ENCODE results near the gene ZNF500. TPM values are rescaled to one million over a fixed set of nuclear protein-coding genes. Genes with fewer than 3 reads are reported as not detected.

Gene ZNF500
- polyA plus RNA-seq, 2 of the 4 experiments (the other 2 are of a cell fraction) = 4.6 to 6.7 TPM

DNA sequence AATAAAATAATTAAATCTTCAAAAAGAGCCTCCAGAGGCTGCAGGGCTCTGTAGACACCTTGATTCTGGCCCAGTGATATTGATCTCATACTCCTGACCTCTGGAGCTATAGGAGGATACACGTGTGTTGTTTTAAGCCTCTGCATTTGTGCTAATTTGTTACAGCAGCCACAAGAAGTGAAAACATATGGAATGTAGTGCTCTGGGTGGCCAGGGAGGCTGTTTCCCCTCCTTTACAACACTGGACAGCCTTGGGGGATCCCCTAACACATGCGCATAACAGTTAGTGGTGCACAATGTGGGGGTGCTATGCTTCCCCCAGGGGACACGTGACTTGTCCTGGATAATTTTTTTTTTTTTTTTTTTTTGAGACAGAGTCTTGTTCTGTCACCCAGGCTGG is 4.7 kb upstream of the ZNF500 start:
- Histone ChIP-seq H3K4me1 (peaks cover 9% of the 10 kb centered on the region; the same call in 2 of the 3 replicates), H3K4me2 (no peak overlapping the region), H3K4me3 (no peak overlapping the region), H3K9me3 (no peaks in the 10 kb centered on the region), H3K27ac (no peak overlapping the region)
- ChIA-PET CTCF (interaction anchor here (0.7 to 1.3 kb wide), 4 partner anchors 10 to 185 kb away, joined by 3 to 4 read pairs (median 3); no protein-coding TSS in a partner anchor), POLR2A (no interaction called here)
- WGBS (ENCODE audit: missing lambda C conversion rate) = 64% methylated on average over 3 of the region's 3 CpGs
- ATAC-seq = no peak
- FAIRE-seq = no peak
- TF ChIP-seq, protein P1, sequence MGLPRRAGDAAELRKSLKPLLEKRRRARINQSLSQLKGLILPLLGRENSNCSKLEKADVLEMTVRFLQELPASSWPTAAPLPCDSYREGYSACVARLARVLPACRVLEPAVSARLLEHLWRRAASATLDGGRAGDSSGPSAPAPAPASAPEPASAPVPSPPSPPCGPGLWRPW (IDR thresholded peaks at IDR 0.05) = no peak
- no peak for TF ChIP-seq CHD2 (IDR thresholded peaks at IDR 0.05; ENCODE audit: low read length, partially characterized antibody)
- TF ChIP-seq SREBF2 (IDR thresholded peaks at IDR 0.05) = no peak
- TF ChIP-seq ZSCAN20 (CRISPR knock-in tag; IDR thresholded peaks at IDR 0.05) = no peak
- TF ChIP-seq EP300 (IDR thresholded peaks at IDR 0.05) = no peak
- no peak for TF ChIP-seq ESRRA (IDR thresholded peaks at IDR 0.05; ENCODE audit: borderline replicate concordance, low read length)
- no peak for TF ChIP-seq RAD21 (conservative IDR thresholded peaks at IDR 0.05 in 1 of 2, IDR thresholded peaks at IDR 0.05 in 1 of 2)
- TF ChIP-seq TP53 (CRISPR knock-in tag; IDR thresholded peaks at IDR 0.05) = no peak
- TF ChIP-seq, protein P2, sequence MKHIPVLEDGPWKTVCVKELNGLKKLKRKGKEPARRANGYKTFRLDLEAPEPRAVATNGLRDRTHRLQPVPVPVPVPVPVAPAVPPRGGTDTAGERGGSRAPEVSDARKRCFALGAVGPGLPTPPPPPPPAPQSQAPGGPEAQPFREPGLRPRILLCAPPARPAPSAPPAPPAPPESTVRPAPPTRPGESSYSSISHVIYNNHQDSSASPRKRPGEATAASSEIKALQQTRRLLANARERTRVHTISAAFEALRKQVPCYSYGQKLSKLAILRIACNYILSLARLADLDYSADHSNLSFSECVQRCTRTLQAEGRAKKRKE (CRISPR knock-in tag; IDR thresholded peaks at IDR 0.05; ENCODE audit: low read depth) = no peak
- DNase-seq (ENCODE audit: low read depth in 1 of 2, low spot score in 1 of 2) = no peak

DNA sequence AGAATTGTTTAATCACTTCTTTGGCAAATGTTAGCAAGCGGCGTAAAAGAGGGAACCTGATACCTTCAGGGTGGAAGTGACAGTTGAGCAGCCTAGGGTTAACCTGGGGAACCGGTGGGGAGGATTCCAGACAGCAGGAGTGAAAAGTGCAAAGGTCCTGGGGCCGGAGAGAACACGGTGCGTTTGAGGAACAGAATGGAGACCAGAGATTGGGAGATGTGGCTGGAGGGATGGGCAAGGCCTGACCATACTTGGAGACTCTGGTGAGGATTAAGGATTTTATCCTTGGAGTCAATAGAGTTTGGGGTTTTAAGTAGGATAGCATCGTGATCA is 2.3 kb upstream of the ZNF500 start:
- ATAC-seq (no peak), DNase-seq (ENCODE audit: low read depth in 1 of 2, low spot score in 1 of 2) (no peak), FAIRE-seq (no peak)
- peak overlapping the region; percentile 69 for H3K4me2 ChIP-seq
- H3K27ac ChIP-seq = peak overlapping the region; percentile 69 to 98
- WGBS (ENCODE audit: missing lambda C conversion rate) = 66% methylated on average over 7 of the region's 7 CpGs
- TF ChIP-seq, protein P1 (IDR thresholded peaks at IDR 0.05) = no peak
- TF ChIP-seq NR3C1 (IDR thresholded peaks at IDR 0.05) (no peak), SREBF2 (IDR thresholded peaks at IDR 0.05) (no peak), HOXB5 (CRISPR knock-in tag; IDR thresholded peaks at IDR 0.05) (no peak), RARB (CRISPR knock-in tag; IDR thresholded peaks at IDR 0.05) (no peak), PHF8 (IDR thresholded peaks at IDR 0.05; ENCODE audit: borderline replicate concordance, low read depth) (no peak), FOSB (CRISPR knock-in tag; IDR thresholded peaks at IDR 0.05) (no peak), CBX8 (IDR thresholded peaks at IDR 0.05) (no peak), SMC3 (IDR thresholded peaks at IDR 0.05) (no peak), TP53 (CRISPR knock-in tag; IDR thresholded peaks at IDR 0.05) (no peak), RFX5 (IDR thresholded peaks at IDR 0.05) (no peak), ZC3H11A (IDR thresholded peaks at IDR 0.05) (no peak), MYC (IDR thresholded peaks at IDR 0.05; ENCODE audit: borderline replicate concordance, low read length) (no peak), ZFP36 (IDR thresholded peaks at IDR 0.05; ENCODE audit: borderline replicate concordance, partially characterized antibody) (no peak)
- TF ChIP-seq, protein P3, sequence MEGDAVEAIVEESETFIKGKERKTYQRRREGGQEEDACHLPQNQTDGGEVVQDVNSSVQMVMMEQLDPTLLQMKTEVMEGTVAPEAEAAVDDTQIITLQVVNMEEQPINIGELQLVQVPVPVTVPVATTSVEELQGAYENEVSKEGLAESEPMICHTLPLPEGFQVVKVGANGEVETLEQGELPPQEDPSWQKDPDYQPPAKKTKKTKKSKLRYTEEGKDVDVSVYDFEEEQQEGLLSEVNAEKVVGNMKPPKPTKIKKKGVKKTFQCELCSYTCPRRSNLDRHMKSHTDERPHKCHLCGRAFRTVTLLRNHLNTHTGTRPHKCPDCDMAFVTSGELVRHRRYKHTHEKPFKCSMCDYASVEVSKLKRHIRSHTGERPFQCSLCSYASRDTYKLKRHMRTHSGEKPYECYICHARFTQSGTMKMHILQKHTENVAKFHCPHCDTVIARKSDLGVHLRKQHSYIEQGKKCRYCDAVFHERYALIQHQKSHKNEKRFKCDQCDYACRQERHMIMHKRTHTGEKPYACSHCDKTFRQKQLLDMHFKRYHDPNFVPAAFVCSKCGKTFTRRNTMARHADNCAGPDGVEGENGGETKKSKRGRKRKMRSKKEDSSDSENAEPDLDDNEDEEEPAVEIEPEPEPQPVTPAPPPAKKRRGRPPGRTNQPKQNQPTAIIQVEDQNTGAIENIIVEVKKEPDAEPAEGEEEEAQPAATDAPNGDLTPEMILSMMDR (IDR thresholded peaks at IDR 0.05) = no peak
- TF ChIP-seq, protein P4, sequence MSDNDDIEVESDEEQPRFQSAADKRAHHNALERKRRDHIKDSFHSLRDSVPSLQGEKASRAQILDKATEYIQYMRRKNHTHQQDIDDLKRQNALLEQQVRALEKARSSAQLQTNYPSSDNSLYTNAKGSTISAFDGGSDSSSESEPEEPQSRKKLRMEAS (IDR thresholded peaks at IDR 0.05) = no peak
- TF ChIP-seq, protein P5, sequence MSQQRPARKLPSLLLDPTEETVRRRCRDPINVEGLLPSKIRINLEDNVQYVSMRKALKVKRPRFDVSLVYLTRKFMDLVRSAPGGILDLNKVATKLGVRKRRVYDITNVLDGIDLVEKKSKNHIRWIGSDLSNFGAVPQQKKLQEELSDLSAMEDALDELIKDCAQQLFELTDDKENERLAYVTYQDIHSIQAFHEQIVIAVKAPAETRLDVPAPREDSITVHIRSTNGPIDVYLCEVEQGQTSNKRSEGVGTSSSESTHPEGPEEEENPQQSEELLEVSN (IDR thresholded peaks at IDR 0.05; ENCODE audit: borderline replicate concordance, low read depth) = no peak
- TF ChIP-seq, protein P6, sequence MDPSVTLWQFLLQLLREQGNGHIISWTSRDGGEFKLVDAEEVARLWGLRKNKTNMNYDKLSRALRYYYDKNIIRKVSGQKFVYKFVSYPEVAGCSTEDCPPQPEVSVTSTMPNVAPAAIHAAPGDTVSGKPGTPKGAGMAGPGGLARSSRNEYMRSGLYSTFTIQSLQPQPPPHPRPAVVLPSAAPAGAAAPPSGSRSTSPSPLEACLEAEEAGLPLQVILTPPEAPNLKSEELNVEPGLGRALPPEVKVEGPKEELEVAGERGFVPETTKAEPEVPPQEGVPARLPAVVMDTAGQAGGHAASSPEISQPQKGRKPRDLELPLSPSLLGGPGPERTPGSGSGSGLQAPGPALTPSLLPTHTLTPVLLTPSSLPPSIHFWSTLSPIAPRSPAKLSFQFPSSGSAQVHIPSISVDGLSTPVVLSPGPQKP (IDR thresholded peaks at IDR 0.05; ENCODE audit: low read depth, low read length) = no peak
- CTCF ChIA-PET = interaction anchor here (1.0 to 2.2 kb wide), 3 partner anchors 8 to 186 kb away, joined by 3 to 13 read pairs (median 5); no protein-coding TSS in a partner anchor
- H3K9me3 ChIP-seq = no peaks in the 10 kb centered on the region
- POLR2A ChIA-PET = interaction anchor here (0.7 to 2.3 kb wide), 9 partner anchors 9 to 191 kb away, joined by 3 to 25 read pairs (median 4); partner anchors contain the start of genes ANKS3, DNAAF8, GLYR1 and UBN1
- peaks cover 17% of the 10 kb centered on the region; the same call in 2 of the 3 replicates for H3K4me1 ChIP-seq
- peak overlapping the region; percentile 81 for H3K4me3 ChIP-seq

Data from A549 (cell line).